Ascending aorta (tissue), 2 donors: ENCODE data around the gene AKAP13. TPM values are rescaled to one million over a fixed set of nuclear protein-coding genes. Genes with fewer than 3 reads are reported as not detected.

Experiments
- DNase-seq, 2 donors: peaks; one replicate each; pipeline ENCODE4 v3.0.0-alpha.2; 2019; ENCODE audit warnings: low spot score in 2 of 2
- H3K27ac ChIP-seq, 2 donors: fragments of 200-600 bp; sonication (generic); one replicate each; pipeline ENCODE4 v1.5.1; 2016 to 2017; ENCODE audit warnings: mild to moderate bottlenecking in 1 of 2
- H3K27me3 ChIP-seq: fragments of 200-600 bp; sonication (generic); one replicate; pipeline ENCODE4 v1.5.1; 2017
- H3K36me3 ChIP-seq, 2 donors: fragments of 200-600 bp; sonication (generic); one replicate each; pipeline ENCODE4 v1.5.1; 2016
- H3K4me1 ChIP-seq, 2 donors: fragments of 200-600 bp; sonication (generic); one replicate each; pipeline ENCODE4 v1.5.1; 2016 to 2017; ENCODE audit warnings: mild to moderate bottlenecking in 1 of 2
- H3K4me3 ChIP-seq, 2 donors: fragments of 200-600 bp; sonication (generic); one replicate each; pipeline ENCODE4 v1.5.1; 2016 to 2017; ENCODE audit warnings: mild to moderate bottlenecking in 1 of 2
- H3K9me3 ChIP-seq, 2 donors: fragments of 200-600 bp; sonication (generic); one replicate each; pipeline ENCODE4 v1.5.1; 2016
- CTCF ChIP-seq, 3 experiments: fragments of 200-600 bp in 2 of 3; fragments of 450-650 bp in 1 of 3; sonication (generic) in 2 of 3; IDR thresholded peaks; one replicate each; pipeline ENCODE4 v1.5.1; 2016 to 2019; ENCODE audit warnings: antibody characterized with exemption in 3 of 3, mild to moderate bottlenecking in 1 of 3, moderate library complexity in 1 of 3
- intact Hi-C: fragments of 100-400 bp; cut with DNase I; formaldehyde crosslinking; loops from one replicate; pipeline ENCODE4 v1.15.1; 2023
- total RNA-seq: library from RNA; depleted of rRNA; stranded (reverse); fragments of >200 nt; gene quantifications from one replicate; pipeline ENCODE4 v1.1.0, GENCODE V29; 2016

Gene AKAP13
- total RNA-seq, 1 donor from 2014 or later, result 74.3 TPM

- intact Hi-C loops, result no loop called here
- Histone ChIP-seq H3K27ac (no peak overlapping the region), H3K36me3 (peaks cover 0 to 5% of the 10 kb centered on the region in 2 donors)
Observed at GRCh38 chr15:85767785-85768529, 387.6 kb downstream of the AKAP13 start.

GRCh38 chr15:85768595-85769168 lies 388.3 kb downstream of the AKAP13 start:
- TF ChIP-seq CTCF (IDR thresholded peaks at IDR 0.05), result no peak
- H3K27ac ChIP-seq, result no peak overlapping the region
- DNase-seq, result no peak
- H3K36me3 ChIP-seq, result peaks cover 0 to 5% of the 10 kb centered on the region in 2 donors
- no peaks in the 10 kb centered on the region for H3K27me3 ChIP-seq
- intact Hi-C loops, result no loop called here
- no peaks in the 10 kb centered on the region for H3K9me3 ChIP-seq
- H3K4me3 ChIP-seq, result no peak overlapping the region
- H3K4me1 ChIP-seq, result peaks cover 17 to 31% of the 10 kb centered on the region in 2 donors

More at GRCh38 chr15:85767785-85768529, 387.6 kb downstream of the AKAP13 start:
- DNase-seq, result no peak
- no peak overlapping the region for H3K4me3 ChIP-seq
- H3K9me3 ChIP-seq, result no peaks in the 10 kb centered on the region
- no peak for TF ChIP-seq CTCF (IDR thresholded peaks at IDR 0.05)
- H3K27me3 ChIP-seq, result no peaks in the 10 kb centered on the region
- peaks cover 18 to 38% of the 10 kb centered on the region in 2 donors for H3K4me1 ChIP-seq

- no peak overlapping the region for H3K4me3 ChIP-seq
- no peaks in the 10 kb centered on the region for H3K9me3 ChIP-seq
- intact Hi-C loops, result no loop called here
- H3K4me1 ChIP-seq, result peaks cover 11 to 24% of the 10 kb centered on the region in 2 donors
- no peaks in the 10 kb centered on the region for H3K27me3 ChIP-seq
- DNase-seq, result no peak
- no peak overlapping the region for H3K27ac ChIP-seq
- H3K36me3 ChIP-seq, result peaks cover 0 to 5% of the 10 kb centered on the region in 2 donors
- TF ChIP-seq CTCF (IDR thresholded peaks at IDR 0.05), result no peak
Observed at GRCh38 chr15:85769182-85769900, 388.9 kb downstream of the AKAP13 start.

- intact Hi-C loops, result no loop called here
- no peak overlapping the region for H3K4me3 ChIP-seq
- TF ChIP-seq CTCF (IDR thresholded peaks at IDR 0.05), result no peak
- peaks cover 3 to 19% of the 10 kb centered on the region in 2 donors for H3K4me1 ChIP-seq
- H3K27me3 ChIP-seq, result no peaks in the 10 kb centered on the region
- no peaks in the 10 kb centered on the region for H3K9me3 ChIP-seq
- DNase-seq, result no peak
- peak overlapping the region; percentile 52 to 63 for H3K27ac ChIP-seq
- peaks cover 0 to 5% of the 10 kb centered on the region in 2 donors for H3K36me3 ChIP-seq
Observed at GRCh38 chr15:85770096-85771041, 390.0 kb downstream of the AKAP13 start.

- no peak for DNase-seq
- no peak for TF ChIP-seq CTCF (IDR thresholded peaks at IDR 0.05)
- intact Hi-C loops, result no loop called here
- H3K27ac ChIP-seq, result peak overlapping the region; percentile 52 to 63
- no peaks in the 10 kb centered on the region for H3K9me3 ChIP-seq
- H3K36me3 ChIP-seq, result peaks cover 0 to 5% of the 10 kb centered on the region in 2 donors
- peaks cover 3 to 19% of the 10 kb centered on the region in 2 donors for H3K4me1 ChIP-seq
- no peak overlapping the region for H3K4me3 ChIP-seq
- H3K27me3 ChIP-seq, result no peaks in the 10 kb centered on the region
Observed at GRCh38 chr15:85771271-85771670, 390.9 kb downstream of the AKAP13 start.
